MCF 10A (cell line): ENCODE data around the gene SLC9A3. TPM values are rescaled to one million over a fixed set of nuclear protein-coding genes. Genes with fewer than 3 reads are reported as not detected.
A peak's percentile ranks its signal among the peaks of the same experiment; 100 is the strongest.

Source experiments
- BruUV-seq: library from RNA; stranded (reverse); fragments of 400-500 nt; replicated peaks from 2 replicates; lab custom pipeline; 2021; lab: Mats Ljungman, UMichigan
- CTCF ChIA-PET: fragments of 300-600 bp; sonication (Branson Sonifier 250); formaldehyde crosslinking; extraction: SDS; loops from one replicate; lab custom pipeline; 2021; ENCODE audit warnings: antibody characterized with exemption, inconsistent platforms; lab: Yijun Ruan, JAX
- POLR2A ChIA-PET: fragments of 300-600, 350-650 bp; sonication (Branson Sonifier 250); formaldehyde crosslinking; extraction: SDS; loops from one replicate; lab custom pipeline; 2020; ENCODE audit warnings: antibody characterized with exemption, inconsistent platforms; lab: Yijun Ruan, JAX
- DNase-seq: peaks from one replicate; pipeline ENCODE4 v3.0.0-alpha.2; 2018; ENCODE audit not compliant: unreplicated experiment
- H3K27ac Mint-ChIP-seq: one replicate; pipeline ENCODE4 v1.8.0; 2022; ENCODE audit warnings: mild to moderate bottlenecking, low read depth, mixed read lengths; ENCODE audit not compliant: unreplicated experiment
- H3K27me3 Mint-ChIP-seq: one replicate; pipeline ENCODE4 v1.8.0; 2022; ENCODE audit warnings: mixed read lengths; ENCODE audit not compliant: insufficient read depth, unreplicated experiment
- H3K36me3 Mint-ChIP-seq: one replicate; pipeline ENCODE4 v1.8.0; 2022; ENCODE audit warnings: mild to moderate bottlenecking, moderate library complexity, mixed read lengths; ENCODE audit not compliant: insufficient read depth, unreplicated experiment
- H3K4me1 Mint-ChIP-seq: one replicate; pipeline ENCODE4 v1.8.0; 2022; ENCODE audit warnings: mixed read lengths; ENCODE audit not compliant: insufficient read depth, unreplicated experiment
- H3K4me3 Mint-ChIP-seq: one replicate; pipeline ENCODE4 v1.8.0; 2022; ENCODE audit warnings: mild to moderate bottlenecking, moderate library complexity, mixed read lengths; ENCODE audit not compliant: unreplicated experiment
- H3K9me3 Mint-ChIP-seq: one replicate; pipeline ENCODE4 v1.8.0; 2022; ENCODE audit warnings: mixed read lengths; ENCODE audit not compliant: unreplicated experiment
- intact Hi-C: fragments of 100-400 bp; cut with micrococcal nuclease; formaldehyde crosslinking; loops from 2 replicates; pipeline ENCODE4 v1.14.1; 2022
- total RNA-seq: library from RNA; stranded (reverse); gene quantifications from 2 replicates; pipeline ENCODE4 v1.2.3, GENCODE V29; 2022
- TF ChIP-seq, protein P1 (sequence below): fragments of 200-600 bp; IDR thresholded peaks from one replicate; pipeline ENCODE4 v1.8.0; 2022; ENCODE audit warnings: antibody characterized with exemption, mild to moderate bottlenecking; ENCODE audit not compliant: unreplicated experiment

SLC9A3 gene
- total RNA-seq, 1 experiment from 2014 or later: 1.0 TPM

DNA sequence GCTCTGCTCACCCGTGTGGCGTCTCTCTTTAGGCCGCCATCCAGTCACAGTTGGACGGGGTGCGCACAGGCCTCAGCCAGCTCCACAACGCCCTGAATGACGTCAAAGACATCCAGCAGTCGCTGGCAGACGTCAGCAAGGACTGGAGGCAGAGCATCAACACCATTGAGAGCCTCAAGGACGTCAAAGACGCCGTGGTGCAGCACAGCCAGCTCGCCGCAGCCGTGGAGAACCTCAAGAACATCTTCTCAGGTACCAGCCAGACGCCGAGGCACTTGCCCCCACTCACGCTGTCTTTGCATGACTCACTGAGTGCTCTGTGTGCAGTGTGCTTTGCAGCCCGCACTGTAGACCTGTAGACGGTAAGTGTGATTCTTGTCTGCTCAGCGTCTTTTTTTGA, 76.7 kb downstream of the SLC9A3 start:
- peaks cover 21% of the 10 kb centered on the region for H3K4me1 Mint-ChIP-seq
- intact Hi-C loops: loop anchor here (10.0 kb wide), 1 partner anchor 457 kb away; no protein-coding TSS in a partner anchor
- DNase-seq: no peak
- TF ChIP-seq, protein P1, sequence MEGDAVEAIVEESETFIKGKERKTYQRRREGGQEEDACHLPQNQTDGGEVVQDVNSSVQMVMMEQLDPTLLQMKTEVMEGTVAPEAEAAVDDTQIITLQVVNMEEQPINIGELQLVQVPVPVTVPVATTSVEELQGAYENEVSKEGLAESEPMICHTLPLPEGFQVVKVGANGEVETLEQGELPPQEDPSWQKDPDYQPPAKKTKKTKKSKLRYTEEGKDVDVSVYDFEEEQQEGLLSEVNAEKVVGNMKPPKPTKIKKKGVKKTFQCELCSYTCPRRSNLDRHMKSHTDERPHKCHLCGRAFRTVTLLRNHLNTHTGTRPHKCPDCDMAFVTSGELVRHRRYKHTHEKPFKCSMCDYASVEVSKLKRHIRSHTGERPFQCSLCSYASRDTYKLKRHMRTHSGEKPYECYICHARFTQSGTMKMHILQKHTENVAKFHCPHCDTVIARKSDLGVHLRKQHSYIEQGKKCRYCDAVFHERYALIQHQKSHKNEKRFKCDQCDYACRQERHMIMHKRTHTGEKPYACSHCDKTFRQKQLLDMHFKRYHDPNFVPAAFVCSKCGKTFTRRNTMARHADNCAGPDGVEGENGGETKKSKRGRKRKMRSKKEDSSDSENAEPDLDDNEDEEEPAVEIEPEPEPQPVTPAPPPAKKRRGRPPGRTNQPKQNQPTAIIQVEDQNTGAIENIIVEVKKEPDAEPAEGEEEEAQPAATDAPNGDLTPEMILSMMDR: no peak
- CTCF ChIA-PET: interaction anchor here (0.6 to 3.0 kb wide), 11 partner anchors 10 to 453 kb away, joined by 3 to 15 read pairs (median 4); no protein-coding TSS in a partner anchor
- POLR2A ChIA-PET: interaction anchor here (0.9 kb wide), 1 partner anchor 24 kb away, joined by 9 read pairs; no protein-coding TSS in a partner anchor
- H3K36me3 Mint-ChIP-seq: peaks cover 63% of the 10 kb centered on the region
- BruUV-seq: no TSS peak
- H3K9me3 Mint-ChIP-seq: no peaks in the 10 kb centered on the region
- no peaks in the 10 kb centered on the region for H3K27me3 Mint-ChIP-seq
- H3K4me3 Mint-ChIP-seq: no peak overlapping the region
- H3K27ac Mint-ChIP-seq: no peak overlapping the region

DNA sequence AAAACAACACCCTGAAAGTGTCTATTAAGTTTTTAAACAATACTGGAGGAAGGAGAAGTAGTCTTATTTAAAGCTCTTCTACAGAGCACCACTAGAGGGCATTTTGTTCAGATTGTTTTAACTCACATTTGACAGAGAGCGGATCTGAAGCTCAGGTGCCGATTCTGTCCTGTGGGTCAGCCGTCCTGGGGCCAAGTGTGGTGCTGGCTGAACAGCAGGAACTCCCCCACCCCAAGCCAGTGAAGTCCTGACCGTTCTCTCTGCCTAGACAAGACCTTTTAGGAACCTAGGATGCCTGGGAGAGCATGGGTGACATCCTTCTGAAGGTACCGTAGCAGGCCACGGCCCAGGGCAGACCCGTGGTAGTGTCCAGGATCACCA, 77.4 kb downstream of the SLC9A3 start:
- CTCF ChIA-PET: interaction anchor here (0.6 to 3.0 kb wide), 22 partner anchors 10 to 456 kb away, joined by 3 to 15 read pairs (median 4); partner anchors contain the start of gene CEP72
- peak; percentile 52 for DNase-seq
- TF ChIP-seq, protein P1: peak; percentile 46
- H3K9me3 Mint-ChIP-seq: no peaks in the 10 kb centered on the region
- POLR2A ChIA-PET: interaction anchor here (0.7 to 1.9 kb wide), 5 partner anchors 25 to 167 kb away, joined by 3 to 9 read pairs (median 5); no protein-coding TSS in a partner anchor
- BruUV-seq: no TSS peak
- H3K36me3 Mint-ChIP-seq: peaks cover 57% of the 10 kb centered on the region
- intact Hi-C loops: loop anchor here (10.0 kb wide), 1 partner anchor 458 kb away; no protein-coding TSS in a partner anchor
- peaks cover 21% of the 10 kb centered on the region for H3K4me1 Mint-ChIP-seq
- no peak overlapping the region for H3K27ac Mint-ChIP-seq
- H3K27me3 Mint-ChIP-seq: no peaks in the 10 kb centered on the region
- H3K4me3 Mint-ChIP-seq: no peak overlapping the region

DNA sequence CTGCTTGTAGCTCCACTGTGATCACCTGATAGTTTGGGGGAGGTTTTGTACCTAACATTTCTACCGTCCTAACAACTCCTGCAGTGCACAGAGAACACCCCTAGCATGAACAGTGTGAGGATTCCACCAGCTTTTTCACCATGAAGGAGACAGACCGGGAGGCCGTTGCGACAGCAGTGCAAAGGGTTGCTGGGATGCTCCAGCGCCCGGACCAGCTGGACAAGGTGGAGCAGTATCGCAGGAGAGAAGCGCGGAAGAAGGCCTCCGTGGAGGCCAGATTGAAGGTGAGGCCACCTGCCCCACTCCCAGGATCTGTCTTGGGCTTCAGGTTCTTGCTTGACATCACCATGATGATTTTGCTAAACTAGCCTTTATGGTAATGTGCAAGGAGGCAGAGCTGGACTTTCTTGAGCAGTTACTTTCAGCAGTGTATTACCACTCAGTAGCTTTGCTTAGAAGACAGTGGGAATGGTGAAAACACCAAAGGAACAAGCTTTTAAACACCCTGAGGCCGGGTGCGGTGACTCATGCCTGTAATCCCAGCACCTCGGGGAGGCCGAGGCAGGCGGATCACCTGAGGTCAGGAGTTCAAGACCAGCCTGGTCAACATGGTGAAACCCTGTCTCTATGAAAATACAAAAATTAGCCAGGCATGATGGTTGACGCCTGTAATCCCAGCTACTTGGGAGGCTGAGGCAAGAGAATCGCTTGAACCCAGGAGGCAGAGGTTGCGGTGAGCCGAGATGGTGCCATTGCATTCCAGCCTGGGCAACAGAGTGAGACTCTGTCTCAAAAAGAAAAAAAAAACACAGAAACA, 78.0 kb downstream of the SLC9A3 start:
- POLR2A ChIA-PET: interaction anchor here (0.5 to 1.9 kb wide), 8 partner anchors 12 to 1373 kb away, joined by 3 to 9 read pairs (median 4); no protein-coding TSS in a partner anchor
- peaks cover 51% of the 10 kb centered on the region for H3K36me3 Mint-ChIP-seq
- BruUV-seq: no TSS peak
- intact Hi-C loops: loop anchor here (10.0 kb wide), 1 partner anchor 459 kb away; no protein-coding TSS in a partner anchor
- no peaks in the 10 kb centered on the region for H3K9me3 Mint-ChIP-seq
- TF ChIP-seq, protein P1: no peak
- CTCF ChIA-PET: interaction anchor here (0.6 to 3.0 kb wide), 27 partner anchors 10 to 457 kb away, joined by 3 to 15 read pairs (median 4); partner anchors contain the start of gene CEP72
- DNase-seq: no peak
- H3K27ac Mint-ChIP-seq: peak overlapping the region; percentile 76
- H3K27me3 Mint-ChIP-seq: no peaks in the 10 kb centered on the region
- no peak overlapping the region for H3K4me3 Mint-ChIP-seq
- H3K4me1 Mint-ChIP-seq: peaks cover 21% of the 10 kb centered on the region

DNA sequence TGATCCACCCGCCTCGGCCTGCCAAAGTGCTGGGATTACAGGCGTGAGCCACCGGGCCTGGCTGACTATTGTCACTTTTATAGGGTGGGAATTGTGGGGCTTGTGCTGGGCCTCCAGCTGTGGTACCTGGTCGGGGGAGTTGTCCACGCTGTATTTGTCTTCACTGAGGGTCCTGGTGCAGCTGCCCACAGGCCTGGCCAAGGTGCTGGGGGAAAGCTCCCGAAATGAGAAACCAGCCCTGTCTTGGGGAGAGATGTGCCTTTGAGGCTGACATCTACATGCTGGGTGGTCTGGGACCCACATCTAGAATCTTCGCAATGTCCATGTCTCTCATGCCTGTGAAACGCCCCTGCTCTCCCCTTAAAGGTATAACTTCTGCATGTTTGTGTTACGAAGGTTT, 78.7 kb downstream of the SLC9A3 start:
- Mint-ChIP-seq H3K9me3 (no peaks in the 10 kb centered on the region), H3K27me3 (no peaks in the 10 kb centered on the region), H3K27ac (peak overlapping the region; percentile 76), H3K4me1 (peaks cover 21% of the 10 kb centered on the region), H3K4me3 (no peak overlapping the region), H3K36me3 (peaks cover 46% of the 10 kb centered on the region)
- intact Hi-C loops: loop anchor here (10.0 kb wide), 1 partner anchor 459 kb away; no protein-coding TSS in a partner anchor
- no TSS peak for BruUV-seq
- TF ChIP-seq, protein P1: no peak
- POLR2A ChIA-PET: interaction anchor here (0.5 to 1.9 kb wide), 5 partner anchors 13 to 1374 kb away, joined by 3 to 7 read pairs (median 3); no protein-coding TSS in a partner anchor
- CTCF ChIA-PET: interaction anchor here (0.6 to 3.0 kb wide), 15 partner anchors 9 to 457 kb away, joined by 3 to 15 read pairs (median 4); no protein-coding TSS in a partner anchor
- no peak for DNase-seq
